Stimulated activated CD8-positive, alpha-beta memory T cell treated with anti-CD3 and anti-CD28 coated beads, Interleukin-7, amount 100 ng/mL, for 4 hours (primary cell): ENCODE data around the gene DPP10.
"Not testable (repeated sequence)": the region's sequence is repeated elsewhere in the genome, so short reads cannot be mapped to it uniquely, and the experiment has no call there.

Experiments
- DNase-seq, 2 donors: peaks; one replicate each; pipeline ENCODE4 v3.0.0-alpha.2; 2020; ENCODE audit warnings: low read depth in 2 of 2

DPP10 gene

GRCh38 chr2:114515882-114516281, 73.4 kb downstream of the DPP10 start:
- DNase-seq = no peak

DNA sequence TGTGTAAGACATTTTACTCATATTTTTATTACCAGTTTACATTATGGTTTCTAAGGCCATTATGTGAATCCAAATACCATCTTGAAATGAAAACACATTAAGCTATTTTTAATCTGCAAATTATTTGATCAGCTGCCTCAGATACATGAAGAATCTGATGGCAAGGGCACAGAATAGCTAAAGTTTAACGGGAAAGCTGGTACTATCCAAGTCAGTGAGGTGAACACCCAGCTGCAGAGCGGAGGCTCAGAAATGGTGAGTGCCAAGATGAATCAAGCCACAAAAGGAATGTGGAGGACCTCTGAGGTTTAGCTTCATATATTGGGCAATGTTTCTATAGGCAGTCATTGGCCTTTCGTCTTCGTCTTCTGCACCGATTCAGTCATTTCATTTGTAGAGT, 75.1 kb downstream of the DPP10 start:
- no peak for DNase-seq

GRCh38 chr2:114518738-114519137, 76.3 kb downstream of the DPP10 start:
- no peak for DNase-seq

DNA sequence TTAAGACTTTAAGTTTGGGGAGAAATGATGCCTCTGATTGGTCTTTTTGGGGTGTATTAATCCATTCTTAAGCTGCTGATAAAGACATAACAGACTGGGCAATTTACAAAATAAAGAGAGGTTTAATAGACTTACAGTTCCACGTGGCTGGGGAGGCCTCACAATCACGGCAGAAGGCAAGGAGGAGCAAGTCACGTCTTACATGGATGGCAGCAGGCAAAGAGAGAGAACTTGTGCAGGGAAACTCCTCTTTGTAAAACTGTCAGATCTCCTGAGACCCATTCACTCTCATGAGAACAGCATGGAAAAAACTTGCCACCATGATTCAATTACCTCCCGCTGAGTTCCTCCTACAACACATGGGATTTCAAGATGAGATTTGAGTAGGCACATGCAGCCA, 80.2 kb downstream of the DPP10 start:
- not testable (repeated sequence) for DNase-seq

DNA sequence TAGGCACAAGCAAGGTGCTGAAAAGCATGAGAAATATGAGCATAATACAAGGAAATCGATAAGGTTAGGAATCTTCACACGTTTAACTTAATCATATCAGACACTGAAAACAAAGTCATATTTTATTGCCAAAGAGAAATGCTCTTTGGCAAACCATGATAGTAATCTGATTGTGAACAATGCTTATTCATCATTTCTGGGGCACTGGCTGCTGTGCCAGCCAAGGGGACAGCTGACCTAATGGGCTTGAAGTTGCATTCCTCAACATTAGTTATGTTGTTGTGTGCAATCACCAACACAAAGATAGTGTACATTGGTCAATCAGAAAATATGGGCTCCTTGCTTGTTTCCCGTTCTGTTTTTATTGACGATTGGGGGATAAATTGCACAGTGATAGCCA, 83.5 kb downstream of the DPP10 start:
- no peak for DNase-seq

GRCh38 chr2:114526841-114527240, 84.4 kb downstream of the DPP10 start:
- no peak for DNase-seq

DNA sequence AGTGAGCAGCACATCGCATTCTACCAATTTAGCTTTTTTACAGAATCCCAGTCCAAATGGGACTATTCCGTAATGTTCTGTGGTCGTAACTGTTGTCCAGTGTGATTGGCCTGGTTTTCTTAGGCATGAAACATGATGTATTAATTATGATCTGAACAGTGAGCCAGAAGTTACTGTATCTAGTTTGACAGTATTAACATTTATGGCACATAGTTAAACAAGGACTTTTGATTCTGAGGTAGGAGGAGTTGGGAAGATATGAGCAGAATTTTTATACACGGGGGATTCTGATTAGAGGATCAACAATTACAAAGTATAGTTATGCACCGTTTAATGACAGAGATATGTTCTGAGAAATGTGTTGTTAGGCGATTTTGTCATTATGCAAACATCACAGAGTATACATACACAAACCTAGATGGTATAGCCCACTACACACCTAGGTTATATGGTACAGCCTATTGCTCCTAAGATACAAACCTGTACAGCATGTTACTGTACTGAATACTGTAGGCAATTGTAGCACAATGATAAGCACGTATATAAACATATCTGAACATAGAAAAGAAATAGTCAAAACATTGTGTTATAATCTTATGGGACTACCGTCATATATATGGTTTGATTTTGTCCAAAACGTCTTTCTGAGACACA, 85.0 kb downstream of the DPP10 start:
- DNase-seq = no peak

GRCh38 chr2:114534116-114535084, 92.0 kb downstream of the DPP10 start:
- DNase-seq = no peak

- no peak for DNase-seq
These were observed 95.3 kb downstream of the DPP10 start for GRCh38 chr2:114537777-114538176.

- DNase-seq = no peak
These were observed 100.3 kb downstream of the DPP10 start for GRCh38 chr2:114542695-114543094.

- DNase-seq = no peak
These were observed 100.9 kb downstream of the DPP10 start for GRCh38 chr2:114543236-114543766.

GRCh38 chr2:114545052-114545451, 102.6 kb downstream of the DPP10 start:
- DNase-seq = no peak

GRCh38 chr2:114546531-114546930, 104.1 kb downstream of the DPP10 start:
- no peak for DNase-seq

DNA sequence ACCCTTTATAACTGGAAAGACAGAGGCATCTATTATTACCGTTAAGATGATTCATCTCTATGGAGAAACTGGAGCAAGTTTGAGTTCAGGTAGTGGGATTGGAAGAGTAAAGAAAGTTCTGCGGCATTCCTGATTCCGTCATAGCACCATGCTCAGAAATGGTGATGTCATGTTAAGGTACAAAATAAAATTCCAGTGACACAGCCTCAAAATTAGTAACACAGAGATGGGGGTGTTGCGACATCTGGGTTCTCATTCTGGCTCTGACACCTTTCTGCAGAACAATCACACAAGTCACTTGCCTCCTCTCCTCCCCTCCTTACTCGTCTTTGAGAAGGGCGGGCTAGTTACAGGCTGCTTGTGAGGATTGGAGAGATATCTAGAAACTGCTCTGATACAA, 105.7 kb downstream of the DPP10 start:
- no peak for DNase-seq

GRCh38 chr2:114550364-114550763, 107.9 kb downstream of the DPP10 start:
- DNase-seq = no peak

DNA sequence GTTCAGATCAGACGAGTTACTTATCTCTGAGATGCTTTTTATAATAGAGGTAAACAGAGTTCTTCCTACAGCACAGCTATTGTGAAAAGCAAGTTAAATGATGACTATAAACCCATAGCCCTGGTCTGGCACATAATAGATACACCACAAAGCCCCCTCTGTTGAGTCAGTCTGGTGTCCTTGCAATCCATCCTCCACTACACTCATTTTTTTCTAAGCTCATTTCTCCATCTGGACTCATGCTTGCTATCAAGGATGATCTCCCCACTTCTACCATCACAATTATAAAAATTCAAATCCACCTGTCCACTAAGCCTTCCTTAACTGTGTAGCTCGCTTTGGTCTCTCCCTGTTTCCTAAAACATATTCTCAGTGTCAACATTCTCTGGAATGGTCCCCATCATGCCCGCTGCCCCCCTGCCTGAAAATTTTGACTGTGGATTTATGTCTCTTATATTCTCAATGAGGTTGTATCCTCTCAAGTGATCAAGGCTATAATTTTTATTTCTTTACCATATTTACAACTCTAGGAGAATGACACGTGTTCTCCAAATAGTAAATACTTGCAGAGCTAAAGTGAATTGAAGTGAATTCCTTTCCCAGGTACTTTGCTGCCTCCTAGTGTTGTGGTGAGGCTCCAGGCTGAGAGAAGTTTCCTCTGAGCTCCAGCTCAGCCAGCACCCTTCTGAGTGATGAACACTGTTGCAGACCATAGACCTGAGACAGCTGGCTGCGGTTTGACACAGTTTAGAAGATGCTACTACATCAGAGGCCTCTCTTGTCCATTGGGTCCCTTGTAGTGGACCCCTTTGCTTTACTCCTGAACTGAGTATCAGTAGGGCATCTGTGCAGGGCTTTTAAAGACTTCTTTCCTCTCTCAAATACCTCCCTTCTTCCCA, 108.7 kb downstream of the DPP10 start:
- no peak for DNase-seq

- DNase-seq = no peak
These were observed 110.6 kb downstream of the DPP10 start for GRCh38 chr2:114553027-114553426.

- DNase-seq = no peak
These were observed 126.7 kb downstream of the DPP10 start for GRCh38 chr2:114569166-114569565.

DNA sequence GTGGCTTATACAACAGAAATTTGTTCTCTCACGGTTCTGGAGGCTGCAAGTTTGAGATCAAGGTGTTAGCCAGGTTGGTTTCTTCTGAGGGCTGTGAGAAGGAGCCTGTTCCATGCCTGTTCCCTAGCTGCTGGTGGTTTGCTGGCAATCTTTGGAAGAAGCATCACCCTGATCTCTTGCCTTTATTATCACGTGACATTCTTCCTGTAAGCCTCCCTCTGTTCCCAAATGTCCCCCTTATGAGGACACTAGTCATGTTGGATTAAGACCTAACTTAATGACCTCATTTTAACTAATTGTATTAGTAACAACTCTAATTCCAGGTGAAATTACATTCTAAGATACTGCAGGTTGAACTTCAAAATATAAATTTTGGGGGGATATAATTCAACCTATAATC, 135.2 kb downstream of the DPP10 start:
- no peak for DNase-seq

DNA sequence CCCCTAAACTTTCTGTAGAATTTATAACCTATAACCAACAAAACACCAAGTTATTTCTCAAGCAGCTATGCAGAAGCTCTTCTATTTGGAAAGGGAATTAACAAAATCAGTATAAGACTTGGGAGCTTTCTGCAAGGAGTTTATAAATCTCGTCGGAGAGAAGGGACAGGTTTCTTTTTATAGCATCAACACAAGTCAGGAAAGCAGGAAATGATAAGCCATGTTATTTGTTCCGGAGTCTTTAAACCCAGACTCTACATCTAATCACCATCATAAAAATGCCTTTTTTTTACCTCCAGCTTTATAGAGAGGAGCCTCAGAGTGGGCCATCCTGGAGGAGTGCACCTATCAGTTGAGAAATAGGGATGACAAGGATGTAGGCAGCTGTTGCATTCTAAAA, 137.1 kb downstream of the DPP10 start:
- no peak for DNase-seq

DNA sequence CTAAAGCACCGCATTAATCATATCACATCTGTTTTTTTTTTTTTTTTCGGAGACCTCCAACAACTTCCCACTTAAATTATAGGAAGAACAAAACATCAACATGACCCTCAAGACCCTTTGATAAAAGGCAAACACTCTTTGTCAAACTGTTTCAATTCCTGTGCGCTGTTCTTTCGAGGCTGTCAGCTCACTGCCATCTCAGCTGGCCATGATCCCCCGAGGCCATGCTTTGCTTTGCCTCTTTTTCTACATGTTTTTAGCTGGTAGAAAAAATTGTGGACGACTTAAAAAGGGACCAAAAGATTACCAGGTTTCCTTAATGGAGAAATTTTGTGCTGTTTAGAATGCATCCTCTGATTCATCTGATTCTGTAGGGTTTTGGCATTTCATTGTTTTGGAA, 138.2 kb downstream of the DPP10 start:
- DNase-seq = no peak

DNA sequence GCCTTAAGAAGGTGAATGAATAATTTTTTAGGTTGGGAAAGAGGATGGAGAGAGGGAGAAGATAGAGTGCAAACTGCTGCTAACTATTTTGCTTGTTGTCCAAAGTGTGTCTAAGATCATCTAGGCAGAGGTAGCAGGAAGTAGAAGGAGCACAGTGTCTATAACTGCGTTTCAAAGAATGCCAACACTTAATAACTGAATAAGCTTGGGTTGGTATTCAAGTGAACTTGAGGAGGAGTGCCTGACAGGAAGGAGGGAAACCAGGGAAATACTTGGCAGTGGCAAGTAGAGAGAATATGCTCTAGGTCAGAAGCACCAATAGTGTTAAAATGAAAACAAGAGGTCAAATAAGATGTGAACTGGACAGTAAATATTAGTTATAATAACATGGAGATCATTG, 155.9 kb downstream of the DPP10 start:
- no peak for DNase-seq
